Limb (tissue), 2 donors: ENCODE measurements around the gene PBRM1.

Experiments used
- DNase-seq, 2 donors: peaks; one replicate each; pipeline ENCODE4 v3.0.0-alpha.2; 2016; ENCODE audit errors: extremely low spot score in 2 of 2

Gene PBRM1

DNA sequence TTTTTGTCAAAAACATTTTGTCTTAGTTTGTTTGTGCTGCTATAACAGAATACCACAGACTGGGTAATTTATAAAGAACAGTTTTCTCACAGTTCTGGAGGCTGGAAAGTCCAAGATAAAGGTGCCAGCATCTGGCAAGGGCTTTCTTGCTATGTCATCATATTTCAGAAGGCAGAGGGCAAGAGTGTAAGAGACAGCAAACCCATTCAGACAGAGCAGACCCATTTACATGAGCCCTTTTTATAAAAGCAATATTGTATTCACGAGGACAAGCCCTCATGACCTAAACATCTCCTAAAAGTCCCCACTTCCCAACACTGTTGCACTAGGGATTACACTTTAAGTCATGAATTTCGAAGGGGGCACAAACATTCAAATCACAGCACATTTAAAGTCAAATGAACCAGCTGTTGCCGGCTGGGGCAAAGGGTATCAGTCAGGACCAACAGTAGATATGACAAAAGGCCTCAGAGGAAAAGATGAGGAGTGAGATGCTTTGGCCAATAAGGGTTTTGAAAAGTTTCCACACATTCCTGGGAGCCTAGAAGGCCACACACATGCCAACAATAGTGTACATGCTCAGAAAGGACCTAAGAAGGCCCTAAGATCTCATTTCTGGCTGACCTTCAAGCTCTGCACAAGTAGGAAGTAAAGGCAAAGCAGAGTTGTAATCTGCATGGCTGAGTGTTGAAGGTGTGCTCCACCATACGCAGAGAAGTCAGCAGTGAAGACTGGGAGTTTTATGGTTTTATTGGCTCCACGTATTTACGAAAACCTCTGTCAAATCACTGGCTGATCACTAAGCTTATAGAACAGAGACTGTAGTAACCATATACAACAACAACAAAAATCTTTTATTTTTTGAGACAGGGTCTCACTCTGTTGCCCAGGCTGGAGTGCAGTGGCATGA lies 111.4 kb downstream of the PBRM1 start:
- DNase-seq: no peak

GRCh38 chr3:52572221-52572620 lies 113.5 kb downstream of the PBRM1 start:
- no peak for DNase-seq

DNA sequence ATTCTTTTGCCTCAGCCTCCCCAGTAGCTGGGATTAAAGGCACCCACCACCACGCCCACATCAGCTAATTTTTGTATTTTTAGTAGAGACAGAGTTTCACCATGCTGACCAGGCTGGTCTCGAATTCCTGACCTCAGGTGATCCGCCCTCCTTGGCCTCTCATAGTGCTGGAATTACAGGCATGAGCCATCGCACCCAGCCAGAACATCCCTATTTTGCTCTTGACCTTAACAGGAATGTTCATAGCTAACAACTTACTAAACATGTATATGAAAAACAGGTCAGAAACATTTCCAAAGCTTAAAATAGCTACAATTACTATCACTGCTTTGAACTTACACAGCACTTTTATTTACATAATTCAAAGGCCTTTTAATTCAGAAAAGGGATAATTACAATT lies 115.6 kb downstream of the PBRM1 start:
- DNase-seq: no peak

DNA sequence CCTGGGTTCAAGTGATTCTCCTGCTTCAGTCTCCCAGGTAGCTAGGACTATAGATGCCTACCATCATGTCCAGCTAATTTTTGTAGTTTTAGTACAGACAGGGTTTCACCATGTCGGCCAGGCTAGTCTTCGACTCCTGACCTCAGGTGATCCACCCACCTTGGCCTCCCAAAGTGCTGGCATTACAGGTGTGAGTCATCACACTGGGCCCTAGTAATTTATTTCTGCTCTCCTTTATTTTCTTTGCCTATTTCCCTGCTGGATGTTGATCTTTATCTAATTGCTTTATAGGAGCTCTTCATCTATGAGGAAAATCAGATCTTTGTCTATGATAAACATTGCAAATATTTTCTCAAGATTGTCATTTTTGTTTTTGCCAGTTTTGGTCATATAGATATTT lies 117.6 kb downstream of the PBRM1 start:
- DNase-seq: no peak

DNA sequence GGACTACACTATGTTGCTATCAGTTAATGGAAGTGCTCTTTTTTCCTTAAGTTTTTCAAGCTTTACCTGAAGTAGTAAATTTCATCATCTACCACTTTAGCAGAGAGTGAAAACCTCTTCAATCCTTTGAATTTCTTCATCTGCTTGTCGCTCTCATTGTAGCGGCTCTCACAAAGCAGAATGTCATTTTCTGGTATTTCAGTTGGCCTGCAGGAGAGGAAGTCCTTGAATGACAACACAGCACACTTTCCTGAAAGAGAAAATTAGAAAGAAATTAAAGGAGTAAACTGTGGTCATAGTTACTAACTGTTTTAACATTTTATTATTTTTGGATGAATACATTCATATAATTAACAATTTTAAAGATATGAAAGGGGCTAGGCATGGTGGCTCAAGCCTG lies 121.7 kb downstream of the PBRM1 start:
- DNase-seq: no peak

DNA sequence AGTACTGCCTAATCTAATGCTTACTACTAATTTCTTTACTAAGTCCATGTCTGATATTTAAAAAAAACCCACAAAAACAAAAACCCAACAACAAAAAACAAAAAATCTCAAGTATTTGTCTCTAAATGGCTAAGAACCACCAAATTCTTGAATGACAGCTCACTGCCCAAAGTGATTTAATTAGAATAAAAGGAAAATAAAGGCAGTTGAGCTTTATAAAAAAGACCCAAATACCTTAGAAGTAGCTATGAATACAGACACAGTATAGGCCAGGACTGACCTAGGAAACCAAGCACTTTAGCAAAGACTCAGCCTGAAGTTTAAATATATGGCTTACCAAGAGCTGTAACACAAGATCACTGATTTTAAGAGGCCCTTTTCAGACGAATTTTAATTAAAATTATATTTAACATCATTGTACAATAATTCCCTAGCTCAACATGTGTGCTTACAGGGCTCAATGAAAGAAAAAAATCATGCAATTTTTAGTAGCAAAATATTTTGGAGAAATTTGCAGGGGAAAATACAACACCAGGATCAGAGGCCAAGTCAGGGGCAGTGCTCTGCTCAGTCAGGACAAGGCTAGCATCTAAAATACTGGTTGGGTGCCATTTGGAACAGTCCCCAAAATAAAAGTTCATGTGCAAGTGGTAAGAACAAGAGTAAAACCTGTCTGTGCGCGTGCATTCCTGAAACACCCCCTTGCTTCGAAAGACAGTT lies 124.5 kb downstream of the PBRM1 start:
- DNase-seq: no peak

GRCh38 chr3:52558436-52558835 lies 127.3 kb downstream of the PBRM1 start:
- DNase-seq: no peak

DNA sequence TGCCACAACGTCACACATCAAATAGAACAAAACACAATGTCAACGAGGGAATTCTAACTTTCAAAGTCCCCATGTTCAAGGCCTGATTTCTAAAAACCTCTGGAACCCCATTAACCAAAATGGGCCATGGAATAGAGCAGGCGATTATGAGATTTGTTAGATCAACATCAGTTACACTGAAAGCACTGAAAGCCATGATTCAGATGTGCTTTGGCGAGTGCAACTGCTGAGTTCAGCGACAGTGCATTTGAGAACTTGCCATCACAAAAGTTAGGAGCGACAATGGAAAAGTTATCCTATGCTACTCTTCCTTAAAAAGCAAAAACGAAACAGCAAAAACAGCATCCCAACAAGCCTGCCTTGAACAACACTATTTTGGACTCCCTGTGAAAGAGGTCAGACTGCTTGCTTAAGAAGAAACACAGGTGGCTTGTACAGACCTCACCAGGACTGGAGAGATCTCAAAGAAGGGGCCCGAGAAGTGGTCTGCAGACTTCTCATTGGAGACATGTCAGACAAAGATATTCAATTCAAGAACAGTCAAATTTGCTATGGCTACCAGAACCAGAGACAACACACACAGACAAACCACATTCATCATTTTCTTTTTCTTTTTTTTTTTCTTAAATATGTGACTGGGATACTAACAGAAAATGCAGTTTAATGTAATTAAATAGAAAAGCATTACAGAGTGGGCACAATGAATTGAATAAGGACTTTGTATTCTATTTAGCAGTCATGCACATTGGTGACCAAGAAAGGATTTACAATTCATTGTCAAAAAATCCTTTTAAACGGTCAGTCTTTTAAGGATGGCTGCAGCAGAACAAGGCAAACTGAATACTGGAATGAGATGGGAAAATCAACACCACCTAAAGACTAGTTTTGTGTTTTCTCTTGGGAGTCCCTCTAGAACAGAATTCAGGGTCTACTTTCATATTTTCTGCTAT lies 128.4 kb downstream of the PBRM1 start:
- DNase-seq: no peak

DNA sequence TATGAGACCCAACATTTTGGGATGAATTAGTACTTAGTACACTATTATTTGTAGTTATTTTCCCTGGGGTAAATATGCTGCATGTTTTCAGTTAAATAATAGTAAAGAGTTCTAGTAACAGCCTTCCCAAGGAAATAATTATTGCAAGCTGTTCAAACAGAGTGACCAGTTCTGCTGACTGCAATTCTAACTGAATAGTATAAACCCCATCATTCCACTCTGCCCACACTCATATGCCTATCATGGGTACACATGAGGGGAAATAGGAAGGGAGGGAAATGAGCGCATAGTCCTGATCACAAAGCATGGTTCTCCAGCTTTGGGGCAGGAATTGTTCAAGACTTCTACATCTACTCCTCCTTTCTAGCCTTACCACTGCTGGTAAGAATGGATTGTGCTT lies 130.7 kb downstream of the PBRM1 start:
- DNase-seq: no peak

DNA sequence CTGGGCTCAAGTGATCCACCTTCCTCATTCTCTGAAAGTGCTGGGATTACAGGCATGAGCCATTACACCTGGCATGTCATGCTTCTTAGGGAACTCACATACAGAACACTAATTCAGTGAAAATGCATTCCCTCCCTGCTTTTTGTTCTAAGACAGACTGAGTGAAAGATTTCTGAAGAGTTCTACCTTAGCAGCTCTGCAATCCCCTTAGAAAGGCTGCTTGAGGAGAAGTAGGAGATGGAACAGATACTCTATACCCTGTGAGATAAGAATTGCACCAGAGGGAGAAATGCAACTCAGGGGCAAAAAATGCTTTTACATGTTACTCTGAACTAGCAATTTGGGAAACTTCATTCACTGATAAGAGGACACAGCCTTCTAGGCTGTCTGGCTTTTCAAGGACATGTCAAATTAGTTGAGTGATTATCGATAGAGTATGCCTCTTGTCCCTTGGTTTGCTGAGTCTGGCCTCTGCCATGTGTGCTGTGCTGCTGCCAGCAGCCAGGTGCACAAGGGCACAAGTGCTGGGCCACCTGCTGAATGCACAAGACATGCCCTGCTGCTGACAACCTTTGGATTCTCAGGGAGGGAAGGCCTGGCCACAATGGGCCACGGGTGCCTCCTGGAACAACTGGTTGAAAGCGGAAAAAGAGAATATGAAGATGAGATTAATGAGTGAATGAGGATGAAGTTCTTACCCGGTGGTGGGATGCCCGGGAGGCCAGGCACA lies 131.5 kb downstream of the PBRM1 start:
- no peak for DNase-seq

DNA sequence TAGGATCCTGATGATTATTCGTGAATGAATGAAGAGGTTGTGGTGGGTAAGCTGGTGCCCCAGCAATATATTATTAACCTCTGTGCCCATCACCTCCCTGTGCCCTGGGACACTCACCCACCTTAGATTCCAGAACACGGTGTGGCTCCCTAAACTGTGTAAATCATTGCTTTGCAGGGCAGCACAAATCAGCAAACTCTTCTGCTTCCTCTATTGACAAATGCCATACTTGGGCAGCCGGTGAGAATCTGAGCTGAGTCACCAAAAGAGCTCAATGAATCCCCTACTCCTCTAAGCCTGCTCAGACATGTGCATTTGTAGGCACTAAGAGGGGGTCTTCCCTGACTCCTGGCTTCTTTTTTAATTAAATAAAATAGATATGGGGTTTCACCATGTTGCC lies 133.6 kb downstream of the PBRM1 start:
- no peak for DNase-seq

GRCh38 chr3:52551118-52551517 lies 134.6 kb downstream of the PBRM1 start:
- DNase-seq: no peak

- DNase-seq: no peak
Observed at GRCh38 chr3:52547143-52547542, 138.6 kb downstream of the PBRM1 start.

- DNase-seq: no peak
Observed at GRCh38 chr3:52546111-52546901, 139.4 kb downstream of the PBRM1 start.

DNA sequence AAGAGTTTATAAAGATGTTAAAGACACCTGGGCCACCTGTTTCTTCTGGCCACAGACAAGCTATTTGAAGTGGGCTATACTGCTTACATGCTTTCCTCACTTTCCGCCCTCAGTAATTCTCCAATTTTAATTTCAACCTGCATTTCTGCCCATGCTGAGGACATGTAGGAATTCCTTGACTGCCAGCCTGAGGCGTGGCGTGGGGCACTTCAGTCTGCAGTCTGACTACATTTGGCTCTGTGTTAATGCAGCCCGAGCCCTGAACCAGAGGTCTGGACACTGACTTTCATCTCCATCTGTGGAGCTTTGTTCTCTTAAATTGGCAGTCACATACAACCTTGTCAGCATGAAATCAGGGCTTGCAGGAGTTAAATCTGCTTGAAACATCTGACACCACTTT lies 140.8 kb downstream of the PBRM1 start:
- no peak for DNase-seq

DNA sequence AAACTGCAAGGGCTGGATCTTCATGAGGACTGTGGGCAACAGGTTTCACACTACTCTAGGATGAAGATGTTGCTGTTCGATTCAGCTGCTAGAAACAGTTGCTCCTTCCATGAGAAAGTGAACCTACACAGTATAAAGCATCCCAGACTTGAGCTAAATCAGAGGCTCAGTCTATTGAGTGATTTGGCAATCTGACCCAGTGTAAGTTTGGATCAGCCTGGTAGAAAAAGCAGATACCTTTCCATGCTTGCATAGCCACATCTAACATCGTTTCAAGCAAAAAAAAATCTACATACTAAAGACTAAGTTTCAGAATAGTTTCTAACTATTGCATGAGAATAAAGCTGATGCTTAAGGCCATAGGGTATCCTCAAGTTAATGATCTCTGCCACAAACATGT lies 144.7 kb downstream of the PBRM1 start:
- no peak for DNase-seq

DNA sequence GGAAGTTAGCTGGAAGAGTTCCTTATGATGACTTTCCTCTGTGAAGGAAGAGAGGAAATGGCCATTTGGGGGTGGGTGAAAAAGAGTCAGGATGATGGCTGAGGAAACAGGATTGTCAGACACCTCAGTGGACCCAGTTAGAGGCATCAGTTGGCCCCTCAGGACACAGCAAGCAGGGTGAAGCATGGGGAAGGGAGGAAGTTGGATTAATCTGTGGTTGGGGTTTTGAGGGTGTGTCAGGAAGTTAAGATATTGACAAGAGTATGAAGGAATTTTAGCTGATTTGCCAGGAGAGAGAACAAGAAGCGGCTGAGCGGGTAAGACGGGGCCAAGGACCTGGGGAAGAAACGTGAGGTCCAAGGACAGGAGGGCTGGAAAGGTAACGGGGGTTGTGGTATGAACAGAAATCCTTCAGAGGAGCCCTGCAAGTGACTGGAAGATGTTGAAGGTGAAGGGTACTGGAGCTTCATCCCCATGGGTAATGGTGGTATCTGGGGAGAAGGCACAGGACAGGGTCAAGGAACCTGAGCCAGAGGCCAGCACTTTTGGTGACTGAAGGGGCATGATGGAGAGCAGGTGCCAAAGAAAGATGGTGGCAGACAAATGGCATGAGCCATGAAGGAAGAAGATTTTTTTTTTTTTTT lies 146.6 kb downstream of the PBRM1 start:
- no peak for DNase-seq

- no peak for DNase-seq
Observed at GRCh38 chr3:52537726-52538421, 147.8 kb downstream of the PBRM1 start.

DNA sequence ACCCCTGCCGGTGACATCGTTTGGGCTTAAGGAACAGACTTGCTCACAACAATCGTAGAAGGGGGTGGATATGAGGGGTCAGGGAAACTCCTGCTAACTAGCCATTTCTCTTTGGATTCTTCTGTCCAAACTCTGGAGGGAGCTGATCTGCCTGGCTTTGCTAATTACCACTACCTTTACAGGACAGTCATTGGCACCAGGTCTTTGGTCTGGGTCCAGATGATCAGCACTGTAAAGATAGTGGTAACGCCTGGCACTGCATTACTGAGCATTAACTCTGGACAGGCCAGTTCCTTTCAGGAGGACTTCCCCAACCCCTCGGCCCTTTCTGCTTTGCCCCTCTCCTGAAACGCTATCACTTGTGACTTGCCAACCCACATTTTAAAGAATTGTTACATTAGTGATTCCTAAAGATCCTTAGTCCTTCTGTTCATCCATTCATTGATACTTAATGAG lies 148.5 kb downstream of the PBRM1 start:
- peak in 1 of 2 donors; percentile 26 for DNase-seq
